ENCODE data around the gene ZNF407.
A peak's percentile ranks its signal among the peaks of the same experiment; 100 is the strongest.

Gene ZNF407

DNA sequence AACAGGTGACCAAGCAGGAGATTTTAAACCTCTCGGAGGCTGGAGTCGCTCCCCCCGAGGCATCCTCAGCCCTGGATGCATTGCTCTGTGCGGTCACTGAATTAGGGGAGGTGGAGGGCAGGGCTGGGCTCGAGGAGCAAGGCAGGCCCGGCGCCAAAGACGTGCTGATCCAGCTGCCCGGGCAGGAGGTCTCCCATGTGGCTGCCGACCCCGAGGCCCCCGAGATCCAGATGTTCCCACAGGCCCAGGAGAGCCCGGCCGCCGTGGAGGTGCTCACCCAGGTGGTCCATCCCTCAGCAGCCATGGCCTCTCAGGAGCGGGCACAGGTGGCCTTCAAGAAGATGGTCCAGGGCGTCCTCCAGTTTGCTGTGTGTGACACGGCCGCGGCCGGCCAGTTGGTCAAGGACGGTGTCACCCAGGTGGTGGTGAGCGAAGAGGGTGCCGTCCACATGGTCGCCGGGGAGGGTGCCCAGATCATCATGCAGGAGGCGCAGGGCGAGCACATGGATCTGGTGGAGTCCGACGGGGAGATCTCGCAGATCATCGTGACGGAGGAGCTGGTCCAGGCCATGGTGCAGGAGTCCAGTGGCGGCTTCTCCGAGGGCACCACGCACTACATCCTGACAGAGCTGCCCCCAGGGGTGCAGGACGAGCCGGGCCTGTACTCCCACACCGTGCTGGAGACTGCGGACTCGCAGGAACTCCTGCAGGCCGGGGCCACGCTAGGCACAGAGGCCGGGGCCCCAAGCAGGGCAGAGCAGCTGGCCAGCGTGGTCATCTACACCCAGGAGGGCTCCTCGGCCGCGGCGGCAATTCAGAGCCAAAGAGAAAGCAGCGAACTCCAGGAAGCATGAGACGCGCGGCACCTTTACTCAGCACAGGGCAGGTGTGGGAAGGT lies 466.2 kb downstream of the ZNF407 start:
- no peak for DNase-seq

DNA sequence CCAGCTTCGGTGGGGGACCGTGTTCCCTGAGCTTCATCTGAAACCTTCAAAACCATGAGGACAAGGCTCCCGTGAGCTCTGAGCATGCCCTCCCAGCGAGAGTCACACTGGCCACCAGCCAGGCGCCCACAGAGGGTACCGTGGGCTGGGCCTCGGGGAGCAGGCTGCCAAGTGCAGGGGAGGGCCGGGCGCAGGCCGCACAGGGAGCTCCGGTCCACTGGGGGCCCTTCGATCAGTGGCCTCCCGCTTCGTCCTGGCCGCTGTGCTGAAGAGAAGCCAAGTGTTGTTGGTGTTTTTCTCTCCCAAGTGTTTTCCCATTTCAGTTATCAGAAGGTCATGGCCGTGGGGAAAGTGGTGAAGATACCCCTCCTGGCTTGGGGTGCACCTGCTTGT lies 466.8 kb downstream of the ZNF407 start:
- DNase-seq: no peak

DNA sequence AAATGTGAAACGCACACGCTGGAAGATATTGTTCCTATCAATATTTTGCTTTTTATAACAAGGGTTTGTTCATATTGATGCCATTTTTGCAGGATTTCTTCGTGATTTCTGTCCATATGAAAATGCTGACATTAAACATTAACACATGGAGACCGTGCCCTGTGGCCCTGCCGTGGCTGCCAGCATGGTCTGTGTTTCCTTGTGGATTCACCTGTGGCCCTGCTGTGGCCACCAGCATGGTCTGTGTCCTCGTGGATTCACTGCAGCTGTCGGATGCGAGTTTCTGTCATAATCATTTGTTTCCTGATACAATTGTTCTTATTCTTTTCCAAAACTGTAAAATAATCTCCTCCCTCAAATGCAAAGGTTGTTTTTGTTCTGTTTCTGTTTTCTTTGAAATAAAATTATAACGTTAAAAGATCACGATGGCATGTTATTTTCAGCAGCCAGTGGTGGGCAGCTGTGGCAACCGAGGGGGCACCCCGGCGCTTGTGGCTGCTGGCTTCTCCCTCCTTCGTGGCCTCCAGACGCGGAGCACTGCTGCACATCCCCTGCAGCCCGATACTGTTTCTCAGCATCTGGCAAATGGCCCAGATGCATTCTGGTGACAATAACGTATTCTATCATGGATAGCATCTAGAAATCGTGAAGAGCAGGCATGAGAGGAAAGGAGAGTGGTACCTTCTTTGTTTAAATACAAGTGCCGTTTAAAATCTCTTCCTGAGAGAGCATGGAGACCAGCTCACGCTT lies 467.8 kb downstream of the ZNF407 start:
- peak; percentile 18 for DNase-seq

DNA sequence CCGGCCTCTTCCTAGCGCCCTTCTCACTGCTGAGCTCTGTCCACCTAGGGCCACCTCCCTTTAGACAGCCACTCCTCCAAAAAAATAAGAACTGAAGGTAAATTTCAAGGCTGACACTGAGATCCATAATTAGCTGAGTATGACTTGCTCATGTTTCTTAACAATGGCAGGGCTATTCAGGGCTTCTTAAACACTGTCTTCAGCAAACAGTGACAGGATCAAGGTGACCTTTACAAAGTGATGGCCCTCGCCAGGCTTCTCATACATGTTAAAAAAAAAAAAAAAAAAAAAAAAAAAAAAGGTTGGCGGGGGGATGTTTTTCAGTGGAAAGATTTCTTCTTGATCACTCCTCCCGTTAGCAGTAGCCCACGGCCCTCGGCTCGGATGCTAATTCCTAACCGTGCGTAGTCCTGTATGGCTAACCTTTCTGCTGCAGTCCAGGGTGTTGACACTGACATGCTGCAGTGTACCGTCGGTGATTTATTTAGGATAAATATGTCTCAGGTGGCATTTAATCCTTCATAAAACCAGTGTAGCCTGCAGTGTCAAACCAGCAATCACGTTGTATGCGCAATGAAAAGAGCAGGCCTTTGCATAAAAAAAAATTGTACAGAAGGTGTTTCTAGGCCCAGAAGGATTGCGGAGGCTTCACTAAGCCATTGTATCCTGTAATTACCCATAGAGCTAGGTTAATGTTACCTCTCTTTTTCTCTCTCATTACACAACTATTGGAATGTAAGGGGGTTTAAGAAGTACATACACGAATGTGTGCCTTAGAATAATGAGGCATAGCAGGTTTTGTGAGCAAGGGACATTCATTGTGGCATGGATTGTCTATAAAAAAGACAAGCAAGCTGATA lies 468.6 kb downstream of the ZNF407 start:
- no peak for DNase-seq

DNA sequence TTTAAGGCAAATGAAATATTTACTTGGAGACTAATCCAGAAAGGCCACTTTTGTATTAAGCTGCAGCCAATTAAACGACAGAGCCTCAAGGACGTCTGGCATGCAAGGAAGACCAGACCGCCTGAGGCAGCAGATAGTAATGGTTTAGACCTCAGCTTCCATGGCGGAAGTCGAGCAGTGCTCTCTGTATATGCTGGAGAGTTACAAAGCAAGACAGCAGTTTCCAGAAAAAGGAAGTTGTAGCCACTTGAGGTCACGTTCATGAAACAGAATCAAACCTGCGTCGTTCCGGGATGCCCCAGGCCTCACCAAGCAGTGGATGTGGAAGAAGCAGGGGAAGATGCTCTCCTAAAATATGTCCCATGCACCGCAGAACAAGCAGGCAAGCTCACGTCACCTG lies 469.3 kb downstream of the ZNF407 start:
- no peak for DNase-seq

DNA sequence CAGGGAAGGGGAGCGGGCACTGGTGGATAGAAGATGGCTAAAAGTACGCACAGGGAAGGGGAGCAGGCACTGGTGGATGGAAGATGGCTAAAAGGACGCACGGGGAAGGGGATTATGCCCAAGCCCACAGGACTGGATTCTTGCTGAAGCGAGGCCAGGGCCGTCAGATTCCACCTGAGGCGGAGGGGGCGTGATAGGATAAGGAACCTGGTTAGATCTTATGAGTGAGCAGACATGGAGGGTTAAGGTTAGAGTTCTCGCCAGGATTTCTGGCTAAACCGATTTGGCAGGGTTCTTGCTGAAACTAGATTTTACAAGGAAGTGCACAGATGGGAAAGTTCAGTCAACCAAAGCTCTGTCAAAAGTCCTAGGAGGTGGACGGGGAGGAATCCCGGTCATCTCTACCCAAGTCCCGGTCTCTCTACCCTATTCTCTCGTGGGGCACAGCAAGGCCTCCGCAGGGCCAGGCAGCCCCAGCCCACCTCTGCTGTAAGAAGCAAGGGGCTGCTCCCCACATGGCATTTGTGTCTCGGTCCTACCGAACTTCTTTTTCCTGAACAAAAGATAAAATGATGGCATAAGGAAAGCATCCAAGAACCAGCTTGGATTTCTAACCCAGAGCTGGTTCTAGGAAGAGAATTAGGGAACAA lies 470.5 kb downstream of the ZNF407 start:
- no peak for DNase-seq

DNA sequence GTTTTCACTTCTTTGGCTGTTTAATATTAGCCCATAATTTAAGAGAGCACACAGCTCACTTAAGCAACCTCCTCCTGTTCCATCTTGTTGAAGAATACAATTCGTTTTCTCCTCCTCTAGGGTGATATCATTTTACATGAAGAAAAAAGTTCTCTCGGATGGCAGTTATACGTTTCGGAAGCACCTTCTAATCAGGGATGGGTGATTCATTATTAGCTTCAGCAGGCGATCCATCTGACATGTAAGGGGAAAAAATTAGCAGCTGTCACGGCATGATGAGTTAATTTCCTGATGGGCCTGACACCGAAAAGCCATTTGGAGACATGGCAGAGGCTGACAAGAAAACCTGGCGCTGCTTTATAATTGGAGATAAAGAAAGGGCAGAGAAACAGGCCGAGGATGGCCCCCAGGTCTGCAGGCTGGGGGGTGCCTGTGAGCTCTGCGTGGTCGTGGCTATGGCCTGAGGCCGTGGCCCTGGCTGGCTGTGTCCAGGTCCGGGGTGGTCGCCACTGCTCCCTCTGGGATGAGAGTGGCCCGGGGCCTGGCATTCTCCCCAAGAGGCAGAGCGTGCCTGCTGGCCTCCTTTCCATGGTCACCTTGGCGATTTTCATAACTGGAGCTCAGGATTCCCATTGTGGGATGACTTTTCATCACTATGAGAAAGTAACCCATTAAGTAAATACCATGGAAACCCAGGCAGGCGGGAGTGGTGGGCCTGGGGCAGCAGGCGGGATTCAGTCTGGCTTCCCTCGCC lies 471.2 kb downstream of the ZNF407 start:
- no peak for DNase-seq

DNA sequence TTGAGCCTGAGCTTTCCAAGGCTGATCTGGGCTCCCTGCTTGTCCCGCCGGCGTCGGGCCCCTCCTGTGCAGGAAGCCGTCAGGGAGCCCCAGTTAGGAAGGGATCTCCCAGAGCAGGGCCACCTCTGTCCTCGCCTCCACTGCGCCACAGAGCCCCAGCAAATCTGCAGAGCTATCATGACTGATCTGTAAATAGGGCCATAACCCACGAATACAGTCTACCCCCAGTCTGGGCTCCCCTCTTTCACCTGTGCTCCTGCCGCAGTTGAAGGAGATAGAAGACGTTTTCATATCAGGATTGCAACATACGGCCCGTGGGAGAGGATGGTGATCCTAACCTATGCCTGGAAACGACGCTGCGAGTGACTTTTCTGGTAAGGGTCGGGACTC lies 472.6 kb downstream of the ZNF407 start:
- DNase-seq: no peak

DNA sequence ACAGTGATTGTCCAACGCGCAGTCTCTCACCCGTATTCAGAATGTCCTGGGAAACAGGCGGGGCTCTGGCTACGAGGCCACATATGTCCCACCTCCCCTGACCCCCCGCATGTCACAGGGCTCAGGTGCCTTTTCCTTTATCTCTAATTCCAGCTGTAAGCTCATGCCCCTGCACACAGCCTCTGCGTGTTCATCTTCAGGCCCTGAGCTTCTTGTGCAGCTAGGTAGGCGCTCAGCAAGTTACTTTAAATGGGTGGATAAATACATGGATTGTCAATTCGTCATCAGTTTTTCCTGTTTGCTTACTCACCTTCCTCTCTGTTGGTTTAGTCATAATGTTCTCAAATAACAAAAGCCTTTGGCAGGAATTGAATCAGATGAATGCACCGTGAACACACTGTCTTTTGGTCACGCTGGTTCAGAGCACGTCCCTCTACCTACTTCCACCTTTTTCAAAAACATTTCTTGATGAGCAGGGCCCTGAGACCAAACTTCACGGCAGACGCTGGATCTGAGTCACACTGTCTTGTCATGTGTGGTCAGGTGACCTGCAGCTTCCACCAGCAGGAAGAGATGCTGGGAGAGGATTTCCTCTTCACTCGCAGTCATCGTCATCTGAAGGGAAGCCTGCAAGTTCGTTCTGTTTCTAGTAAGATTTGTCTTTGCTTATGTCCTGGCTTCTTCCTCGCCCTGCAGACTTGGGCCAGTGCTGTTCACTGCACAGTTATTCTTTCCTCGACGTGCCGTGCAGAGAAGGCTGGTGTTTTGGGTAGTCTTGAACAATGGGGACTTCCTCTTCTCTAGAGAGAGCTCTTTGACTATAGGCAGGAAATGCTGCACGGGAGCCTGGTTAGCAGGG lies 473.2 kb downstream of the ZNF407 start:
- no peak for DNase-seq

DNA sequence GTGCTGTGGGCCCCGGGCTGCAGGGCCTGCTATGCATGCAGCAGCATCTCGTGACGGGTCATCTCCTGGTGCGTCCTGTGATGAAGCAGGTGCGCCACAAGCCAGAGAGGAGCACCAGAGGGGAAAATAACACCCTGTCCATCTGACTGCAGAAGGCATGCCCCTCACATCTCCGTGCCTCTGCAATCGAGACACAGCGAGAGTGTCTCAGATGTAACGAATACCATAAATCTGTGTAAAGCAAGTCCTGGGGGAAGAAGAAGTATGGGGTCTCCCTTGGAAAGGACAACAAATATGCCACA lies 473.8 kb downstream of the ZNF407 start:
- DNase-seq: no peak

DNA sequence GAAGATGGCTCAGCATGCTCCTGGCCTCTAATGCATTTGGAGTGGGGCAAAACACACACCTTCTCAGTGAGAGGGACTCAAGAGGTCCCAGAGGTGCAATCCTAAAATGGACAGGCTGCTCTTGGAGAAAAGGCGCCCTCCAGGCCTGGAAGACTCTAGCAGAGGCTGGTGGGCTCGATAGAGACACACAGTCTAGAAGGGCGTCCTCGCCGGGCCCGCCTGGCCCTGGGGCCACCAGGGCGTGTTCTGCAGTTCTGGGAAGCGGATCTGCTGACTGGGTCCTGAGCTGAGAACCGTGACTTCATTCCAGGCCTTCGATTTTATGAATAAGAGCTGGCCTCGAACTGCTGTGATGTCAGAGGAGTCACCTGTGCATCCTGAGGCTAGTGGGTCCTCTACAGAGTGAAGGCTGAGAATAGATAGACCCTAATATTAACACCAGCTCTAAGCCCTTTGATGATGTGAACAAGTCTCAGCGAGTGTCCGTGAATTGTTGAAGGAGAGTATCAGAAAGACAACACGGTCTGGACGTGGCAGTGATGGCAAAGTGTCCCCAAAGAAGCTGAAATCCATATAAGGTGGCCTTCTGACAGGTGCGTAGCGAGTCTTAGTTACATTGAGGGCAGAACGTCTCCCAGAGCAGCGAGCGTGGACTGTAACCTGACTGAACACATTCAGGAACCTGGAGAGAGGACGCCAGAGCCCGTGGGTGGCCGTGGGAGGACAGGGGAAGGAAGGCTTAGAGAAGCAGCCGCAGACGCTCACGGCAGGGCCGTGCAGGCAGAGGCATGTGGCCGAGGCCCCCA lies 474.4 kb downstream of the ZNF407 start:
- no peak for DNase-seq

DNA sequence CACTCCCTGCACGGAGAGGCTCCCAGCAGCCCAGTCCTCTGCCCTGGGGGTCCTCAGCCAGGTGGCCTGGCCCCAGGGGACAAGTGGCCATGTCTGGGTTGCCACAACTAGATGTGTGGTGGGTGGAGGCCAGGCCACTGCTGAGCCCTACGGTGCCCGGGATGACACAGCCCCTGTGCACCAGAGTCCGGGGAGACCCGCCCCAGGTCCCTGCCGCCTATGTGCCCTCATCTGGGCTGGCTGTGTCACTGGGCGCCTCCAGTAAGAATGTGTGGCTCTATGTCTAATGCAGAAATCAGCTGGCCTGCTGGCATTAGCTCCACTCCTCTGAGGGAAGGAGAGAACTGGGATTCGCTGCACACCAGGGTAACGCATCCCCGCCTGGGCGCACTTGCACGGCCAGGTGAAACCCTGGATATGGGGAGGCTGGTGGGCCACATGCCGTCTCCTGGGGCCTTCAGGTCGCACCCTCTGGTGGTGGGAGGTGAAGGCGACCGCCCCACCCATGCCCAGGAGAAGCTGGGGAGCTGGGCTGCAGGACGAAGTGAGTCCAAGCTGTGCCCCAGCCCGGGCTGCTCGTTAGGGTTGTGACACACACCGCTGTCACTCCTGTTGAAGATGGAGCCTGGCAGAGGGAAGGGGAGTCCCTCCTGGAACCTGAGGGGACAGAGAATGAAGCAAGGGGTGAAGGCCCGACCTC lies 475.2 kb downstream of the ZNF407 start:
- no peak for DNase-seq

DNA sequence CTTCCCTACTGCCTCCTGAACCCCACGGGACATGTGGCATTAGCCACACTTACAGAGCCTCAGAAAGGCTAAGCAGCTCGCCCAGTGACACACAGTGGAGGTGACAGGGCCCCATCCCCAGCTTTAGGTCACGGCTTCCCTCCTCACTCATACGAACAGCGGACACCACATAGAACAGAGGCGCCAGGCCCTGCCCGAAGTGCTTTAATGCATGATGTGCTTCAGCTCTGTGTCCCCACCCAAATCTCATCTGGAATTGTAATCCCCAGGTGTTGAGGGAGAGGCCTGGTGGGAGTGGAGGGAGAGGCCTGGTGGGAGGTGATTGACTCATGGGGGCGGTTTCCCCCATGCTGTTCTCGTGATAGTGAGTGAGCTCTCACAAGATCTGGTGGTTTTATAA lies 476.0 kb downstream of the ZNF407 start:
- no peak for DNase-seq

DNA sequence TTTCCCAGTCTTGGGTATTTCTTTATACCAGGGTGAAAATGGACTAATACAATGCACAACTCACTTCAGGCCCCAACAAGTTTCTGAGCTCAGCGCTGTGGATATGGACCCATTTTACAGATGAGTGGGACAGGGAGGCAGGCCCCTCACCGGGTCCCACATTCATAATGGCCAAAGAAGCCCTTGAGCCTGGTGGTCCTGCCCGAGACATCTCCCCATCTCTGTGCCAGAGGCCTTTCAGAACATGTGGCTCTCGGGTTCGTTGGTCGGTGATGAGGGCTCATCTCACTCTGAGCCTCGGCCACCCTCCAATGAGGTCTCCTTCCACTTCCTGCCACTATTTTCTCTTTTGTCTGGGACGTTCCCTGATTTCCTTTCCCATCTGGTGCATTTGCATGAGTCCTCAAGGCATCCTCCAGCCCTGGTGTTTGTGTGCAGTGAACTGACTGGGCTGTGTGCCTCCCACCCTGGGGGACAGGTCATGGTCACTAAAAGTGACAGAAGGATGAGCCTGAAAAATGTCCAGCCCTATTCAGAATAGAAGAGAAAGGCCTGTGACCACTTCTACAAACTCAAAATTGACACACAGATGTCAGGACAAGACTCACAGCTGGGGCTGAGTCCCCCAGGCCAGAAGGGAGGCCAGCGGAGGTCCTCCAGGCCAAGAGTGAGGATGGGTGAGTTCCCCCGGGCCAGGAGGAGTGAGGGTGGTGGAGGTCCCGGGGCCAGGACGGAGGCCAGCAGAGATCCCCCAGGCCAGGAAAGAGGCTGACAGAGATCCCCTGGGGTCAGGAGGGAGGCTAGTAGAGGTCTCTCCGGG lies 476.7 kb downstream of the ZNF407 start:
- no peak for DNase-seq

DNA sequence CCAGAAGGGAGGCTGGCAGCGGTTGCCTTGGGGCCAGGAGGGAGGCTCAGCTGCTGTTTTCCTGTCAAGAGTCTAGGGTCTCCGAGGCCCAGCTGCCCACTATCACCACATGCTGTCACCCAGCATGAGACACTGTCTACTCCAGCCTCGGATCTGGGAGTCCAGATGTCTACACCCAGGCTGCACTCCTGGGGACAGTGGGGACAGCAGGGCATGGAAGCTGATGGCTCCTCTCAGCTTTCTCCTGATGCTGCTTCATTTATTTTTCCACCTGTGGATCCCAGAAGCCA lies 477.3 kb downstream of the ZNF407 start:
- no peak for DNase-seq

DNA sequence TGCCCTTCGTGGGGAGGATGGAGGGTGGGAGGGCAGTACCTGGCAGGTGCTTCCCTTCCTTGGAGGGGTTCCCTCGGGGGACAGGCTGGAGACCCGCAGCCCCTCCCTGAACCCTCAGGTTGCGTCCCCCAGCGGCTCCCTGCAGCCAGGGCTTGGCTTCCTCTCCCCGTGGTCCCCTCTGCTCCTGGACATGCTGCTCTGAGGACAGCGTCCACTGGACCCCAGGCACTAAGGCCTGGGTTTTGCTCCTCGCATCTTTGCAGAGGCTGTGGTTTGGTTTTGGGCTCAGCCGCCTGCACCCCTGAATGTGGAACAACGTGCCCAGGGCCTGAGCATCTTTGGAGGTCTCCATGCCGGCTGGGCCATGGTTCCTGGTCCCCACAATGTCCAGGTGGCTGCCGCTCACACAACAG lies 477.8 kb downstream of the ZNF407 start:
- no peak for DNase-seq

DNA sequence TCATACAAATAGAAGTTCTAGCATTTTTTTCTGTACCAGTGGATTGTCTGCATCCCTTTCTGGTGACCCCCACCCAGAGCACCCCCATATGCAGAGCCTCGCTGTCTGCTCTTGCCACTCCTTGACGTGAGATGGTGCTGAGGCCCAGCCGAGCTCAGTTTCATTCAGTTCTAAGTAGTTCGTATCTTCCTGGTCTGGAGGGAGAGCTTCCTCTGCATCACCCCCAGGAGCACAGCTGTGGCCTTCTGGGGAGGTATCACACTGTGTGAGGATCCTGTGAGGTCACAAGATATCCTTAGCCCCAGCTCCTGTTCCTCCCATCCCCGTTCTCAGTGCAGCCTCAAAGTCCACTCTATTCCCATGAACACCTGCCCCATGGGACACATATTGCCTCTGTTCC lies 478.6 kb downstream of the ZNF407 start:
- DNase-seq: no peak

DNA sequence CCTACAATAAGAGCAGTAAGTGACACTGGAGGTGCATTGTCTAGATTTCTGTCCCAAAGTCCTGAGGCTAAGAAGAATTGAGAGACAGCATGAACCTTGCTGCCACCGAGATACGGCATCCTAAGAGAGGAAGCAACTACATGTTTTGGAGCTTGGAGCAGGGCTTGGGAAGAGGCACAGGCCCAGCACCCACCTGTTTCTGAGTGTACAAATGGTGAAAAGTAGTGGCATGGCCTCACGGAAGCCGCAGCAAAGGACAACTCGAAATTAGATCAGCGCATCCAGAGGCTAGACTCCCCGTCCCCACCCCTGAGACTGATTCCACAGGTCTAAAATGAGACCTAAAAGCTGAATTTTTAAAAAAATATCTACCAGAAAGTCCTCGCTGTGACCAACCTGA lies 483.8 kb downstream of the ZNF407 start:
- DNase-seq: no peak

DNA sequence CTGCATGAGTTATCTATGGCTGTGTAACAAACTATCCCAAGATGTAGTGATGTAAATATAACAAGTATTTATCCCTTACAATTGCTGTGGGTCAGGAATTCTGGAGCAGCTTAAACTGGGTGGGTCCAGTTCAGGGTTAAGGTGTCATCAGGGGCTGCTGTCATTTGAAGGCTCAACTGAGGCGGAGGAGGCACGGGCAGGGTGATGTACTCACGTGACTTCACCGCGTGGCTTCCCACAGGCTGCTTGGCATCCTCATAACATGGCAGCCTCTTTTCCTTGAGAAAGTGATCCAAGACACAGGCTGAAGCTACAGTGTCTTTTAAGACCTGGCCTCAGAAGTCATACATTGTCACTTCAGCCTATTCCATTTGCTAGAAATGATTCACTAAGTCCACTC lies 485.5 kb downstream of the ZNF407 start:
- no peak for DNase-seq

All from NCI-H1105 (cell line).